ENCODE results near the gene DENND2A.
"Not testable (repeated sequence)": the region's sequence is repeated elsewhere in the genome, so short reads cannot be mapped to it uniquely, and the experiment has no call there.

DENND2A gene

GRCh38 chr7:140517546-140518369 is 122.9 kb downstream of the DENND2A start:
- no CpG with 5 or more reads among the region's 31 CpGs for WGBS (ENCODE audit: insufficient coverage, insufficient read length)

GRCh38 chr7:140512317-140513000 is 128.2 kb downstream of the DENND2A start:
- WGBS (ENCODE audit: insufficient coverage, insufficient read length) = no CpG with 5 or more reads among the region's 9 CpGs
- no peaks in the 10 kb centered on the region for H3K27me3 ChIP-seq (ENCODE audit: control insufficient read depth, insufficient read depth, low read length)
- H3K9me3 ChIP-seq (ENCODE audit: control insufficient read depth, insufficient read depth, low read length) = no peaks in the 10 kb centered on the region
- no peak overlapping the region for H3K27ac ChIP-seq (ENCODE audit: low read length)
- H3K4me1 ChIP-seq (ENCODE audit: control insufficient read depth, insufficient read depth, low read length) = peaks cover 2% of the 10 kb centered on the region; the same call in 1 of the 2 replicates
- no peaks in the 10 kb centered on the region for H3K36me3 ChIP-seq (ENCODE audit: control insufficient read depth, insufficient read depth, low read length)
- DNase-seq (ENCODE audit: low read depth, low spot score) = no peak
- no peak overlapping the region for H3K4me3 ChIP-seq (ENCODE audit: low read length)

More at GRCh38 chr7:140517546-140518369, 122.9 kb downstream of the DENND2A start:
- H3K4me1 ChIP-seq (ENCODE audit: control insufficient read depth, insufficient read depth, low read length) = no peaks in the 10 kb centered on the region
- no peaks in the 10 kb centered on the region for H3K9me3 ChIP-seq (ENCODE audit: control insufficient read depth, insufficient read depth, low read length)
- H3K4me3 ChIP-seq (ENCODE audit: low read length) = no peak overlapping the region
- H3K36me3 ChIP-seq (ENCODE audit: control insufficient read depth, insufficient read depth, low read length) = no peaks in the 10 kb centered on the region
- no peak overlapping the region for H3K27ac ChIP-seq (ENCODE audit: low read length)
- DNase-seq (ENCODE audit: low read depth, low spot score) = peak; percentile 97
- no peaks in the 10 kb centered on the region for H3K27me3 ChIP-seq (ENCODE audit: control insufficient read depth, insufficient read depth, low read length)

GRCh38 chr7:140509789-140510188 is 130.8 kb downstream of the DENND2A start:
- no peak overlapping the region for H3K27ac ChIP-seq (ENCODE audit: low read length)
- H3K4me1 ChIP-seq (ENCODE audit: control insufficient read depth, insufficient read depth, low read length) = peaks cover 5% of the 10 kb centered on the region; the same call in 1 of the 2 replicates
- H3K36me3 ChIP-seq (ENCODE audit: control insufficient read depth, insufficient read depth, low read length) = no peaks in the 10 kb centered on the region
- H3K4me3 ChIP-seq (ENCODE audit: low read length) = no peak overlapping the region
- no CpG with 5 or more reads among the region's 5 CpGs for WGBS (ENCODE audit: insufficient coverage, insufficient read length)
- DNase-seq (ENCODE audit: low read depth, low spot score) = no peak
- H3K9me3 ChIP-seq (ENCODE audit: control insufficient read depth, insufficient read depth, low read length) = no peaks in the 10 kb centered on the region
- H3K27me3 ChIP-seq (ENCODE audit: control insufficient read depth, insufficient read depth, low read length) = no peaks in the 10 kb centered on the region

GRCh38 chr7:140507556-140507955 is 133.1 kb downstream of the DENND2A start:
- not testable (repeated sequence) for H3K27ac ChIP-seq (ENCODE audit: low read length); H3K4me1 ChIP-seq (ENCODE audit: control insufficient read depth, insufficient read depth, low read length); H3K4me3 ChIP-seq (ENCODE audit: low read length); H3K9me3 ChIP-seq (ENCODE audit: control insufficient read depth, insufficient read depth, low read length); DNase-seq (ENCODE audit: low read depth, low spot score); H3K36me3 ChIP-seq (ENCODE audit: control insufficient read depth, insufficient read depth, low read length); H3K27me3 ChIP-seq (ENCODE audit: control insufficient read depth, insufficient read depth, low read length)
- no CpG with 5 or more reads among the region's 6 CpGs for WGBS (ENCODE audit: insufficient coverage, insufficient read length)

GRCh38 chr7:140506788-140507464 is 133.7 kb downstream of the DENND2A start:
- DNase-seq (ENCODE audit: low read depth, low spot score) = no peak
- no peaks in the 10 kb centered on the region for H3K36me3 ChIP-seq (ENCODE audit: control insufficient read depth, insufficient read depth, low read length)
- no peaks in the 10 kb centered on the region for H3K9me3 ChIP-seq (ENCODE audit: control insufficient read depth, insufficient read depth, low read length)
- H3K27ac ChIP-seq (ENCODE audit: low read length) = no peak overlapping the region
- WGBS (ENCODE audit: insufficient coverage, insufficient read length) = no CpG with 5 or more reads among the region's 5 CpGs
- no peaks in the 10 kb centered on the region for H3K27me3 ChIP-seq (ENCODE audit: control insufficient read depth, insufficient read depth, low read length)
- peaks cover 3% of the 10 kb centered on the region; the same call in 1 of the 2 replicates for H3K4me1 ChIP-seq (ENCODE audit: control insufficient read depth, insufficient read depth, low read length)
- H3K4me3 ChIP-seq (ENCODE audit: low read length) = no peak overlapping the region

- no peak for DNase-seq (ENCODE audit: low read depth, low spot score)
- WGBS (ENCODE audit: insufficient coverage, insufficient read length) = no CpG with 5 or more reads among the region's 5 CpGs
- H3K4me3 ChIP-seq (ENCODE audit: low read length) = no peak overlapping the region
- no peaks in the 10 kb centered on the region for H3K9me3 ChIP-seq (ENCODE audit: control insufficient read depth, insufficient read depth, low read length)
- no peaks in the 10 kb centered on the region for H3K36me3 ChIP-seq (ENCODE audit: control insufficient read depth, insufficient read depth, low read length)
- peaks cover 2% of the 10 kb centered on the region; the same call in 1 of the 2 replicates for H3K4me1 ChIP-seq (ENCODE audit: control insufficient read depth, insufficient read depth, low read length)
- no peaks in the 10 kb centered on the region for H3K27me3 ChIP-seq (ENCODE audit: control insufficient read depth, insufficient read depth, low read length)
- no peak overlapping the region for H3K27ac ChIP-seq (ENCODE audit: low read length)
Measured at GRCh38 chr7:140501966-140502365, 138.6 kb downstream of the DENND2A start.

- H3K36me3 ChIP-seq (ENCODE audit: control insufficient read depth, insufficient read depth, low read length); H3K9me3 ChIP-seq (ENCODE audit: control insufficient read depth, insufficient read depth, low read length); H3K4me1 ChIP-seq (ENCODE audit: control insufficient read depth, insufficient read depth, low read length); H3K27ac ChIP-seq (ENCODE audit: low read length); H3K4me3 ChIP-seq (ENCODE audit: low read length); DNase-seq (ENCODE audit: low read depth, low spot score); H3K27me3 ChIP-seq (ENCODE audit: control insufficient read depth, insufficient read depth, low read length): not testable (repeated sequence)
- no CpG with 5 or more reads among the region's 7 CpGs for WGBS (ENCODE audit: insufficient coverage, insufficient read length)
Measured at GRCh38 chr7:140497807-140498206, 142.8 kb downstream of the DENND2A start.

GRCh38 chr7:140497241-140497769 is 143.3 kb downstream of the DENND2A start:
- Histone ChIP-seq H3K27ac (ENCODE audit: low read length) (no peak overlapping the region), H3K4me1 (ENCODE audit: control insufficient read depth, insufficient read depth, low read length) (no peaks in the 10 kb centered on the region), H3K36me3 (ENCODE audit: control insufficient read depth, insufficient read depth, low read length) (no peaks in the 10 kb centered on the region), H3K4me3 (ENCODE audit: low read length) (no peak overlapping the region), H3K27me3 (ENCODE audit: control insufficient read depth, insufficient read depth, low read length) (no peaks in the 10 kb centered on the region), H3K9me3 (ENCODE audit: control insufficient read depth, insufficient read depth, low read length) (no peaks in the 10 kb centered on the region)
- WGBS (ENCODE audit: insufficient coverage, insufficient read length) = no CpG with 5 or more reads among the region's 5 CpGs
- DNase-seq (ENCODE audit: low read depth, low spot score) = no peak

GRCh38 chr7:140495514-140496097 is 145.0 kb downstream of the DENND2A start:
- Histone ChIP-seq H3K27ac (ENCODE audit: low read length) (no peak overlapping the region), H3K27me3 (ENCODE audit: control insufficient read depth, insufficient read depth, low read length) (no peaks in the 10 kb centered on the region), H3K9me3 (ENCODE audit: control insufficient read depth, insufficient read depth, low read length) (no peaks in the 10 kb centered on the region), H3K4me1 (ENCODE audit: control insufficient read depth, insufficient read depth, low read length) (no peaks in the 10 kb centered on the region), H3K4me3 (ENCODE audit: low read length) (no peak overlapping the region), H3K36me3 (ENCODE audit: control insufficient read depth, insufficient read depth, low read length) (no peaks in the 10 kb centered on the region)
- DNase-seq (ENCODE audit: low read depth, low spot score) = no peak
- WGBS (ENCODE audit: insufficient coverage, insufficient read length) = no CpG with 5 or more reads among the region's 9 CpGs

- Histone ChIP-seq H3K36me3 (ENCODE audit: control insufficient read depth, insufficient read depth, low read length) (no peaks in the 10 kb centered on the region), H3K4me1 (ENCODE audit: control insufficient read depth, insufficient read depth, low read length) (no peaks in the 10 kb centered on the region), H3K27me3 (ENCODE audit: control insufficient read depth, insufficient read depth, low read length) (no peaks in the 10 kb centered on the region), H3K9me3 (ENCODE audit: control insufficient read depth, insufficient read depth, low read length) (no peaks in the 10 kb centered on the region), H3K4me3 (ENCODE audit: low read length) (no peak overlapping the region), H3K27ac (ENCODE audit: low read length) (no peak overlapping the region)
- WGBS (ENCODE audit: insufficient coverage, insufficient read length) = no CpG with 5 or more reads among the region's 9 CpGs
- DNase-seq (ENCODE audit: low read depth, low spot score) = no peak
Measured at GRCh38 chr7:140494867-140495266, 145.7 kb downstream of the DENND2A start.

All from iPS DF 6.9 (cell line).